Right lobe of liver (tissue), 4 donors: ENCODE measurements around the gene SH3RF3.

Source experiments
- POLR2A ChIP-seq: fragments of 450-650 bp; IDR thresholded peaks from one replicate; pipeline ENCODE4 v1.6.1; 2017; ENCODE audit warnings: antibody characterized with exemption, mild to moderate bottlenecking
- TF ChIP-seq, protein P1 (sequence below), 4 donors: fragments of 200-600 bp in 3 of 4; fragments of 450-650 bp in 1 of 4; IDR thresholded peaks; one replicate each; pipeline versions ENCODE4 v1.5.1 to v1.8.0; 2016 to 2022; ENCODE audit warnings: antibody characterized with exemption in 4 of 4, mild to moderate bottlenecking in 2 of 4
- donor health status: DM: no; HTN: no; CAD: no.
- donor health status: DM: no; HTN: no; CAD: no.
- donor health status: DM: no; HTN: yes; CAD: no.

DNA sequence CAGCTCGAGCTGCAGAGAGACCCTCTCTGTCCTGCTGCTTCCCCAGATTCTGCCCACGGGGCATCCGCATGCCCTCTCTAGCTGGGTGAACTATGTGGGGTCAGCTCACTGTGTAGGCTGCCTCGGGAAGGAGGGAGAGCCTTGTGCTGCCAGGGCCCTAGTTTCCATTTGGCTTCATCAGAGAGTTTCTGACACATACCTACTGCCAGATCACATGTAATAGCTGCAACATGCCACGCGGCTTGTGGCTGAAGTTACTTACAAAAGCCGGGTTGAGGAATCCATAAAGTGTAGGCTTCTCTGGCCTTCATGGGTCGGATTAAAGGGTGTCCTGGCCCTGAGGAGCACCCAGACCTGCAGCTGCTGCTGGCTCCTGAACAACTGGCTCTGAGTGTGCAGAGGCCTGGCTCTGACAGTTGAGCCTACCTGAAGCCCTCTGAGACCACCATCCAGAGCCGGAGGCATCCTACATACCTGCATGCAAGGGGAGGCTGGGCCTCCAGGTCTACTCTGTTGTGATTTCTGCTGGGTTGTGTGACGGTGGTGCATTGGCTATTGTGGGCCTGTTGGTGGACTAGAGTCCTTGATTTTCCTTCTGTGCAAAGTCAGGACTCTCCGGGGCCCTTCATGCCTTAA, 130.0 kb downstream of the SH3RF3 start:
- TF ChIP-seq, protein P1, sequence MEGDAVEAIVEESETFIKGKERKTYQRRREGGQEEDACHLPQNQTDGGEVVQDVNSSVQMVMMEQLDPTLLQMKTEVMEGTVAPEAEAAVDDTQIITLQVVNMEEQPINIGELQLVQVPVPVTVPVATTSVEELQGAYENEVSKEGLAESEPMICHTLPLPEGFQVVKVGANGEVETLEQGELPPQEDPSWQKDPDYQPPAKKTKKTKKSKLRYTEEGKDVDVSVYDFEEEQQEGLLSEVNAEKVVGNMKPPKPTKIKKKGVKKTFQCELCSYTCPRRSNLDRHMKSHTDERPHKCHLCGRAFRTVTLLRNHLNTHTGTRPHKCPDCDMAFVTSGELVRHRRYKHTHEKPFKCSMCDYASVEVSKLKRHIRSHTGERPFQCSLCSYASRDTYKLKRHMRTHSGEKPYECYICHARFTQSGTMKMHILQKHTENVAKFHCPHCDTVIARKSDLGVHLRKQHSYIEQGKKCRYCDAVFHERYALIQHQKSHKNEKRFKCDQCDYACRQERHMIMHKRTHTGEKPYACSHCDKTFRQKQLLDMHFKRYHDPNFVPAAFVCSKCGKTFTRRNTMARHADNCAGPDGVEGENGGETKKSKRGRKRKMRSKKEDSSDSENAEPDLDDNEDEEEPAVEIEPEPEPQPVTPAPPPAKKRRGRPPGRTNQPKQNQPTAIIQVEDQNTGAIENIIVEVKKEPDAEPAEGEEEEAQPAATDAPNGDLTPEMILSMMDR (IDR thresholded peaks at IDR 0.05), result no peak
- TF ChIP-seq POLR2A, result no peak
